Frontal cortex (tissue), 4 donors: ENCODE data around the gene KRT25. TPM values are rescaled to one million over a fixed set of nuclear protein-coding genes. Genes with fewer than 3 reads are reported as not detected.
"Not testable (repeated sequence)": the region's sequence is repeated elsewhere in the genome, so short reads cannot be mapped to it uniquely, and the experiment has no call there.

Experiments
- DNase-seq, 2 donors: peaks; one replicate each; pipeline ENCODE4 v3.0.0; 2012; ENCODE audit warnings: low spot score in 2 of 2
- FAIRE-seq: peaks from 2 replicates; lab custom pipeline; 2012; peaks lifted over from hg19 to GRCh38; lab: Jason Lieb, UNC
- total RNA-seq: library from RNA; depleted of rRNA; stranded (reverse); fragments of >200 nt; gene quantifications from one replicate; pipeline ENCODE4 v1.2.3, GENCODE V29; 2014
- donor health status: control.
- donor health status: control.
- donor health status: control.

The KRT25 gene
- total RNA-seq, 1 donor from 2014 or later, result not detected

GRCh38 chr17:40760105-40761016, 5.2 kb upstream of the KRT25 start:
- FAIRE-seq (no peak), DNase-seq (no peak)

- FAIRE-seq (no peak), DNase-seq (no peak)
Measured at GRCh38 chr17:40753804-40754203, 1.3 kb downstream of the KRT25 start.

GRCh38 chr17:40751065-40751464, 4.1 kb downstream of the KRT25 start:
- DNase-seq (no peak), FAIRE-seq (no peak)

GRCh38 chr17:40750391-40750790, 4.7 kb downstream of the KRT25 start:
- no peak for FAIRE-seq
- no peak for DNase-seq

DNA sequence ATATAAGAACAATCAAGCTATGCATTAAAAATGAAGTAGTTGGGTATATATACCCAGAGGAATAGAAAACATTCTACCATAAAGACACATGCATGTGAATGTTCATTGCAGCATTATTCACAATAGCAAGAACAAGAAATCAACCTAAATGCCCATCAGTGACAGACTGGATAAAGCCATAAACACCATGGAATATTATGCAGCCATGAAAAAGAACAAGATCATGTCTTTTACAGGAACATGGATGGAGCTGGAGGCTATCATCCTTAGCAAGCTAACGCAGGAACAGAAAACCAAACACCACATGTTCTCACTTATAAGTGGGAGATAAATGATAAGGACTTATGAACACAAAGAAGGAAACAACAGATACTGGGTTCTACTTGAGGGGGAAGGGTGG, 6.5 kb downstream of the KRT25 start:
- FAIRE-seq, DNase-seq: not testable (repeated sequence)

DNA sequence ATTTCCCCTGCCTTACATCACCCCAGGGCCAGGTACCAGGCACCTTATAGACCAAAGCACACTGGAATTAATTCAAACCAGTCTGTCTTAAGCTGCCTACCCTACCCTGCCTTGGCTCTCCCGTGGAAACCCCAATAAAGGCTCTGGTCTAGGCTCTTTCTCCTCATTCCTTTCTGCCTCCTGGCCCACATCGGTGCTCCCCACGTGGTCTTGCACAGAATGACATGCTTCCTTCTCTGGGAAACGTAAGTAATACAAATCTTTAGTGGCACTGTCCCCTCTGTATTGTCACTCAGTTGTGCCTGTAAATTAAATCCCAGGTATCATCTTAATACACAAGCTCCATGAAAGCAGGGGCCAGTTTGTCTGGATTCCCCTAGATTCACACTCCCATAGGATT, 16.6 kb downstream of the KRT25 start:
- DNase-seq (no peak), FAIRE-seq (no peak)

GRCh38 chr17:40735016-40735415, 20.1 kb downstream of the KRT25 start:
- no peak for FAIRE-seq
- DNase-seq, result no peak

DNA sequence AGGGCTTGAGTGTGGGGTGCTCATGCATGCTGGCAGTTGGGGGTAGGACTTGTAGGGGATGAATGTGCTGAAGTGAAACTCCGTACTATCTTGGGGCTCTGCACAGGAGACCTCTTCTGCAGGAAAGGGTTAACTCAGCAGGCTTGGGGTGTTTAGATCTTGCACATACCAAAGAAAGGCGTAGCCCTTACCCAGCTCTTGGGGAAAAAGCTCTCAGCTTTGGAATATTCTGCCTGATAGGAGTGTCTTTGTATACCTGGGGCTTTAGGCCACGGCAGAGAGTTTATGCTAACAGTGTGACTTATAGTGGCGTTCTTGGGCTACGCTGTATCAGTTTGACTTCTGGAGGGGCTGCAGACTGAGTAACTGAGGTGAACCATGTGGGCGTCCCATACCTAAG, 21.1 kb downstream of the KRT25 start:
- no peak for DNase-seq
- no peak for FAIRE-seq

DNA sequence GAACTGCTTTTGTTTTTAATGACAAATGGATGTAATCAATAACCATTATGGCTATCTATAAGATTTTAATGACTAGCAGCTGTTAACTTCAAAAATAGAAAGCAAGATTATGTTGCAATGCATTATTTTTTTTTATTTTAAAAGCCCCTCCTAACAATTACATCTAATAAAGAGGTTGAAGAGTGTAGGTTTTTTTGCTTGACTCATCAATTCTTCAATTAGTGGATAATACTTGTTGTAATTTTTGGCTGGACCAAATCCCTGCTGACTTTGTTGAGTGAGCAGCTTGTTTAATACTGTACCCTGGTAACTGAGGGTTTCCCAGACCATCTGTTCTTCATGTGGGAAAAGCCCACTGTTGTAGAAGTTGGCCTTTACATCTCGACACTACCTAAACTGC, 24.2 kb downstream of the KRT25 start:
- DNase-seq (no peak), FAIRE-seq (no peak)

DNA sequence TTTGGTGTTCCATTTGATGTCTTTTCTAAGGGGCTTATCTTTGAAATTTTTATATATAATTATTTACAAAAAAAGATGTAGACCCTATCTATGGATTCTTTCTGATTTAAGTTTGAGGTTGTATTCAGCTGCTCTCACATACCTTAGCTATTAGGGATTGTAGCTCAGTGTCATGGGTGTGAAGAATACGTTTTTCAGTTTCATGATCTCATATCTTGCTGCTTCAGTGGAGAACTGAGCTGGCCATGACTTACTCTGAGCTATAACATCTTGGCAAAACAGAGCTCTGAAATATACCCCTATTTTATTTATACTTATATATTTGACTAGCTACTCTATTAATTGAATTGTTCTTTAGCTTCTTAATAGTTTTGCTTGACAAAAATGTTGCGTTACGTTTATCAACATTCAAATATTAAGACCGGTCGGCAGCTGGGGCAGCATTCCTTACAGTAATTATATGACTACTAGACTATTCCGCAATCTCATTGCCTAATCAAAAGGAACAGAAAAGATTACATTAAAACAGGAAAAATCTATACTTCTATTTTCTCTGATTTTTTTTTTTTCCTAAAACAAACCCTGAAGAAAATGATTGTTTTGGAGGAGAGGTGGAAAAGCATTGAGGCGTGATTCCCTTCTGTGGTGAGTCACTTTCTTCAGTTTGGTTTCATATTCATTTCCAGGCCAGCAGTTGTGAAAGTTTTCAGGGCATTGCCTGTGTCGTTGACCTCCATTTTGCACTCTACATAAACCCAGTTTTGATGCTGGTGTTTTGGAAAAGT, 27.5 kb downstream of the KRT25 start:
- DNase-seq (no peak), FAIRE-seq (no peak)

DNA sequence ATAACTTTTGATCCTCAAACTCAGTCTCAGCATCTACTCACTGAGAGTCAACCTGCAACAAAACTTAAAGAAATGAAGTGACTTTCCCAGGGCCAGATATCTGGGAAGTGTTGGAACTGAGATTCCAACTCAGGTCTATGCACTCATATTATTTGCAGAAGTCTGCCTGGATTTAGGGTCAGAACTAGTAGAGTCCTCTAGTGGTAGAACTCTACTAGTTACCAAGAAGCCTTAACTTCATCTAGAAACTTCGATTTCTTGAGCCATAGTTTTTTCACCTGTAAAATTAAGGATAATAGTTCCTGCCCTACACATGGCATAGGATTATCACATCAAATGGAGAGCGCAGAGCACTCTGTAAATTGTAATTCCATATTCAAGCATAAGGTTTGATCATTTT, 28.2 kb downstream of the KRT25 start:
- DNase-seq (no peak), FAIRE-seq (no peak)

DNA sequence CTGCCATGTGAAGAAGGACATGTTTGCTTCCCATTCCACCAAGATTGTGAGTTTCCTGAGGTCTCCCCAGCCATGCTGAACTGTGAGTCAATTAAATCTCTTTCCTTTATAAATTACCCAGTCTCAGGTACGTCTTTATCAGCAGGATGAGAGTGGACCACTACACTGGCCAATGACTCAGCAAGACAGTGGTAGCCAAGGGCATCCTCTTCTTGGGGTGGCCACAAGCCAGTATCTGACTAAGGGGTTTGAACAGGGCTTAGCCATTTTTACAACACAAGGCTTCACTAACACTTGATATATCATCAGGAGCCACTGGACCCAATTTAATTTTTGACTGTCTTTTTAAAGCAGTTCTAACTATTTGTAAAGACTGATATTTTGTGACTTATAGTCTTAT, 30.5 kb downstream of the KRT25 start:
- FAIRE-seq (no peak), DNase-seq (no peak)

DNA sequence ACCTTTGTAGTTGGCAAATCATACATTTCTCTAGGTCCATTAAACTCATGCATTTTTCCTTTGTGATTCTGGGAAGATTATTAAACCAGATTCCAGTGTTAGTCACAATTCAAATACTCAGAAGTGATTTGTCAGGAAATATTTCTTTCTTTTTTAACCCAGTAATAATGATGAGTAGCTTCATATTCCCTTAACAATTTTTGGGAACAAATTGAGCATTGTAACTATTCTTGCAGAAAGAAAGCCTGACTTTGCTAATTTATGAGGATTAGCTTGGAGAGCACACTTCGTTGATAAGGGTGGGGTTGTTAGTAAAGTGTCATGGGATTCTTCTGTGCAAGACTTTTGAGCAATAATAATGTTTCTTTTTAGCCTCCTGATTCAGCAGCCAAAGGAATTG, 32.9 kb downstream of the KRT25 start:
- FAIRE-seq, result no peak
- DNase-seq, result no peak

DNA sequence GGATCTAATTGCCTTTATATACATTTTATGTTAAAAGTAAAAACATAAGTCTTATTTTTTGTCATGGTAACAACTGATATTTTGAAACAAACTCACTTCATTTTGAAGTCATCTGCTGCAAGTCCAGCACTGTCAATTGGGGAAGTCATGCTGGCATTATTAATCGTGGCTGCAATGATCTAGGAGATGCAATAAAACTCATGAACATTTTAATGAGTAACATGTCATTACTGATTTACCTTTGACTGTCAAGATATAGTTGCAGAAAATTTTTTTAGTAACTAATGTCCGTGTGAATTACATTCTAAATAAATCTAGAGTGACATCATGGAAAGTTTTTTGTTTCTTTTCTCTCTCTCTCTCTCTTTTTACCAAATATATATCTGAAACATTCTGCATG, 34.2 kb downstream of the KRT25 start:
- DNase-seq, result no peak
- no peak for FAIRE-seq

- no peak for DNase-seq
- FAIRE-seq, result no peak
Measured at GRCh38 chr17:40718930-40719329, 36.2 kb downstream of the KRT25 start.

- no peak for FAIRE-seq
- DNase-seq, result no peak
Measured at GRCh38 chr17:40717776-40718175, 37.4 kb downstream of the KRT25 start.

DNA sequence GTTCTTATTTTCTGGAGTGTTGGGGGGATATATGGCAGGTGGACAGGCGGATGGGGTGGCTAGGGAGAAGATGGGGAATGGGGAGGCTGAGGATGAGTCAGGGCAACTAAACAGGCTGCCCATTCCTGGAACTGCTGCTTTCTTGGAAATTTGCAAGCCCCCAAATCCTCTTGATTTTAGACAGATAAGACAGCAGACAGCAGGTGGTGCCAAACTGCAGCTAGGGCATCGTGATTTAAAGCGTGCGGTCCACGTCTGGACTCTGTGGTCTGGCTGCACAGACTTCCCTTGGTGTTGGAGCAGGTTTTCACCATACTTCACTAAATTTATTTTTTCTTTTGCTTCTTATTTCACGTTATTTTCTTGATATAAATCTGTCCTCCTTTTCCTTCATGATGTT, 40.7 kb downstream of the KRT25 start:
- FAIRE-seq (no peak), DNase-seq (no peak)

- DNase-seq (no peak), FAIRE-seq (no peak)
Measured at GRCh38 chr17:40707745-40708144, 47.4 kb downstream of the KRT25 start.

DNA sequence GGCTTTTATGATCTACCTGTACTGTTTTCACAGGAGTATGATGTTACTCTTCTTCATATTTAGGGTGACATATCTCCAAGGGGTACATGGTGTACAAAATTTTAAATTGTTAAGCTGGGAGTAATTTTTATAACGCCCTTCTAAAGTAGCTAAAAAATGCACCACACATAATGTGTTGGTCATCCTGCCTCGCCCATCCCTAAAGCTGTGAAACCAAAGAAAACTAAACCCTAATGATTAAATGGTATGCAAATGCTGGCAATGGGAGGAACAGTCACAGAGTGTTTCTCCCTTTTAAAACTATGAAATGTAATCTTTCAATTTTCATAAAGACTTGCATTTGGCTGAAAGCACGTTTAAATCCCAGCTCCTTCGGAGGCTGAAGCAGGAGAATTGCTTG, 49.5 kb downstream of the KRT25 start:
- FAIRE-seq (no peak), DNase-seq (no peak)

- DNase-seq (no peak), FAIRE-seq (no peak)
Measured at GRCh38 chr17:40703652-40704051, 51.5 kb downstream of the KRT25 start, which contains the start of gene KRT24. Gene KRT24, minus strand, starts transcription at chr17:40703752. Its CDS starts 59 bp downstream, at chr17:40703693.

DNA sequence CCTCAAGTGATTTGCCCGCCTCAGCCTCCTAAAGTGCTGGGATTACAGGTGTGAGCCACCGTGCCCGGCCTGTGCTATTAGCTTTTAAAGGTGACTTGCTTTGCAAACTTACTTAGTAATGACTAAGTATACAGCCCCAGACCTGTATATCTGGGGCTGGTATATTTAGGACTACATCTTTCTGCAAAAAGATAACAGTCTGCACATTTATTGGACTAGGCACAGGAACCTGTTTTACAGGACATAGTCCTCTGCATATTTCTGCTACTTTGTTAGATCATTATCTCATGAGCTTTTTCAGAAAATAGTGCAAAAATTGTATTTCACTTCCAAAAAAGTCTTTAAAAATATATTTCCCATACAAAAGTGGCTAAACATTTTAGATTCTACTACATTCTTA, 52.9 kb downstream of the KRT25 start:
- no peak for FAIRE-seq
- DNase-seq, result no peak
